ENCODE data around the gene AJM1.
"Not testable (repeated sequence)": the region's sequence is repeated elsewhere in the genome, so short reads cannot be mapped to it uniquely, and the experiment has no call there.

The AJM1 gene

GRCh38 chr9:136880651-136881050 lies 38.4 kb downstream of the AJM1 start:
- no peak for DNase-seq (ENCODE audit: low spot score)

GRCh38 chr9:136881691-136882108 lies 39.4 kb downstream of the AJM1 start:
- no peak for DNase-seq (ENCODE audit: low spot score)

DNA sequence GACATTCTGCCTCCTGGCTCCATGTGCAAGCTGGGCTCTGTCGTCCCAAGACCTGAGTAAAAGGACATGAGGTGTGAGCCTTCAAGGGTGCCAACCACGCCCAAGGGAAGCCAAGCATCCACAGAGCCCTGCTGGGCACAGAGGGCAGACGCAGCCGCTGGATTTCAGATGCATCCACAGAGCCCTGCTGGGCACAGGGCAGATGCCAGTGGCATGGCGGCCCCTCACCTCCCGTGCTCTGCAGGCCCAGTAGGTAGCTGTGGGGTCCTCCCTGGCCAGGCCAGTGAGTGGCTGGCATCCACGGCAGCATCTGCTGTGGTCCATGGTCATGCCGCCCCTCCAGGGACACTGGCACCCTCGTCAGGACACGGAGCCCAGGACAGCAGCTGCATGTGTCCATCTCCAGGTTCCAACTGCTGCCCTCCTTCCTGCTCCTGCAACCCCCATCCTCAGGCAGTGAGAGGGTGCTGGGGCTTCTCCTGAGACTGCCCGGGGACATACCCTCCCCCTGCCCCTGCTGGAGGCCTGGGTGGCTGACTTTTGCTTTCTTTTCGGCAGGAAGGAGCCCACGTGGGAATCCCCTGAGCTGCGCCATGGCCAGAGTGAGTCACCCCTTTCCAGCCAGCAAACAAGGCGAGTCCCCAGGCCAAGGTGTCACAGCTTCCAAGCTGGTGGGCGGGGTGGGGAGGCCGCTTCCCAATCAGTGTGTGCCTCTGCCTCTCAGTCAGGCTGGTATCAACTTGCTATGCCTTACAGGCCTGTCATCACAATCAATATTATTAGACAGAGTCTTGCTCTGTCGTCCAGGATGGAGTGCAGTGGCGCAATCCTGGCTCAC lies 40.0 kb downstream of the AJM1 start:
- peak; percentile 55 for DNase-seq (ENCODE audit: low spot score)

GRCh38 chr9:136882947-136883283 lies 40.6 kb downstream of the AJM1 start:
- not testable (repeated sequence) for DNase-seq (ENCODE audit: low spot score)

GRCh38 chr9:136883670-136884069 lies 41.4 kb downstream of the AJM1 start:
- not testable (repeated sequence) for DNase-seq (ENCODE audit: low spot score)

GRCh38 chr9:136885950-136886578 lies 43.8 kb downstream of the AJM1 start, which contains the start of gene TRAF2:
Gene TRAF2, plus strand, starts transcription at chr9:136886516. Its CDS starts 12,225 bp downstream, at chr9:136898741.
- DNase-seq (ENCODE audit: low spot score), result peak; percentile 99

- peak; percentile 21 for DNase-seq (ENCODE audit: low spot score)
These were observed 44.6 kb downstream of the AJM1 start for GRCh38 chr9:136886610-136887597.

GRCh38 chr9:136888454-136888853 lies 46.2 kb downstream of the AJM1 start:
- DNase-seq (ENCODE audit: low spot score), result no peak

GRCh38 chr9:136889858-136890257 lies 47.6 kb downstream of the AJM1 start:
- no peak for DNase-seq (ENCODE audit: low spot score)

GRCh38 chr9:136890661-136891060 lies 48.4 kb downstream of the AJM1 start:
- DNase-seq (ENCODE audit: low spot score), result no peak
